Smooth muscle cell (in vitro differentiated cells): ENCODE data around the gene LOXL1. TPM values are rescaled to one million over a fixed set of nuclear protein-coding genes. Genes with fewer than 3 reads are reported as not detected.

ENCODE experiments used
- DNase-seq: peaks from one replicate; lab custom pipeline; 2025; ENCODE audit not compliant: unreplicated experiment; lab: John Stamatoyannopoulos, UW
- H2AFZ ChIP-seq: fragments of 200-600 bp; sonication (generic); 2 replicates; pipeline ENCODE4 v1.6.0; 2016; ENCODE audit warnings: antibody characterized with exemption, low read depth, mild to moderate bottlenecking
- H3F3A ChIP-seq: fragments of 200-600 bp; sonication (generic); 2 replicates; pipeline ENCODE4 v1.6.0; 2017; ENCODE audit warnings: antibody characterized with exemption, low read depth
- H3K27ac ChIP-seq: fragments of 200-600 bp; sonication (generic); 2 replicates; pipeline ENCODE4 v1.5.1; 2016; ENCODE audit warnings: low read depth, mild to moderate bottlenecking
- H3K27me3 ChIP-seq: fragments of 200-600 bp; sonication (generic); 2 replicates; pipeline ENCODE4 v1.6.1; 2016; ENCODE audit warnings: low read depth, mild to moderate bottlenecking
- H3K36me3 ChIP-seq: fragments of 200-600 bp; sonication (generic); 2 replicates; pipeline ENCODE4 v1.5.1; 2016; ENCODE audit warnings: low read depth
- H3K4me1 ChIP-seq: fragments of 200-600 bp; sonication (generic); 2 replicates; pipeline ENCODE4 v1.5.1; 2016; ENCODE audit warnings: low read depth
- H3K4me2 ChIP-seq: fragments of 200-600 bp; sonication (generic); 2 replicates; pipeline ENCODE4 v1.6.0; 2016; ENCODE audit warnings: mild to moderate bottlenecking
- H3K4me3 ChIP-seq: fragments of 200-600 bp; sonication (generic); 2 replicates; pipeline ENCODE4 v1.5.1; 2016; ENCODE audit warnings: mild to moderate bottlenecking
- H3K79me2 ChIP-seq: fragments of 200-600 bp; sonication (generic); 2 replicates; pipeline ENCODE4 v1.6.0; 2016; ENCODE audit warnings: low read depth, mild to moderate bottlenecking
- H3K9ac ChIP-seq: fragments of 200-600 bp; sonication (generic); 2 replicates; pipeline ENCODE4 v1.6.0; 2016; ENCODE audit warnings: low read depth
- H3K9me3 ChIP-seq: fragments of 200-600 bp; sonication (generic); replicated peaks from 2 replicates; pipeline ENCODE4 v1.5.1; 2016; ENCODE audit warnings: low read depth
- H4K20me1 ChIP-seq: fragments of 200-600 bp; sonication (generic); 2 replicates; pipeline ENCODE4 v1.6.0; 2016; ENCODE audit warnings: low read depth
- CTCF ChIP-seq: fragments of 200-600 bp; sonication (generic); IDR thresholded peaks from 2 replicates; pipeline ENCODE4 v1.5.1; 2017; ENCODE audit warnings: borderline replicate concordance, mild to moderate bottlenecking, antibody characterized with exemption; ENCODE audit not compliant: insufficient read depth, poor library complexity, severe bottlenecking
- WGBS: methylation state at CpG from one replicate; pipeline ENCODE4 v1.1.7; 2016; ENCODE audit warnings: low lambda C conversion rate; 5-methylcytosine and 5-hydroxymethylcytosine counted together
- polyA plus RNA-seq: library from polyadenylated mRNA; unstranded; fragments of >200 nt; fragmentation: Nextera tagmentation; extraction: Ambion mirVana; gene quantifications from 2 replicates; pipeline ENCODE4 v1.2.1, GENCODE V29; 2016
- total RNA-seq: library from RNA; depleted of rRNA; stranded (reverse); fragments of >200 nt; gene quantifications from 2 replicates; pipeline ENCODE4 v1.2.3, GENCODE V29; 2014

The LOXL1 gene
- total and polyA plus RNA-seq, 2 experiments from 2014 or later: 252 to 899 TPM

DNA sequence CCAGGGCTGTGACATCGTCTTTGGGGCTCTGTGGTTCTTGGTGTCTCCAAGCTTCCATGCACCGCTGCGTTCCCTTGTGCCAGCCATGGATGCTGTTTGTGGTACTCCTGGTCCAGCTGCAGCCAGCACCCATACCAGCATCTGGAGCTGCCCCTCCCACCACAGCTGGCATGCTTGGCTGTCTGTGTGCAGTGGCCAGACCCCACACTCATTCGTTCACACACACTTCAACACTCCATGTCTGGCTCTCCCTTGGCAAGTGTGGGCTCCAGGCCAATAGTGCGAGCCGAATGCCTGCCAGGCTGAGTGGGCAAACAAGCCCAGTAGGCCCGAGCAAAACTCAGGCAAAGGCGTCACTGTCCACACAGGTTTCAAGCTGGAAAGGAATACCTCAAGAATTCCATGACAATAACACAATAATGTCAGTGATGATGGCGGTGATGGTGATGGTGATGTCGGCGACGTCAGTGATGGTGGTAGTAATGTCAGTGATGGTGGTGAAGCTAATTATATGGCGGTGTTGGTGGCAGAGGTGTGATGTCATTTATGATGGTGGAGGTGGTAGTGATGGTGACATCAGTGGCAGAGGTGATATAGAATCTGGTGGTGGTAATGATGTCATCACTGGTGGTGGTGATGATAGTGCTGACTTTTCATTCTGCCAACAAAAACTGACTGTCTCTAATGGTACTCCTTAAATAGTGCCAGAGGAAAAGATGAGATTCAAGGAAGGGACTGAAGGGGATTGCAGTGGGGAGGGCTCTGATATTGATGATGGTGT lies 33.6 kb upstream of the LOXL1 start:
- Histone ChIP-seq H3K36me3 (no peaks in the 10 kb centered on the region), H4K20me1 (no peaks in the 10 kb centered on the region), H3K79me2 (no peaks in the 10 kb centered on the region), H3K27ac (no peak overlapping the region), H3K4me1 (no peaks in the 10 kb centered on the region), H3K9ac (no peak overlapping the region), H3K9me3 (no peaks in the 10 kb centered on the region), H3F3A (no peaks in the 10 kb centered on the region), H3K27me3 (peaks cover 13% of the 10 kb centered on the region), H3K4me2 (no peak overlapping the region), H3K4me3 (no peak overlapping the region), H2AFZ (no peak overlapping the region)
- 84% methylated on average over 13 of the region's 13 CpGs for WGBS
- no peak for DNase-seq
- no peak for TF ChIP-seq CTCF

GRCh38 chr15:73894133-73894814 lies 32.0 kb upstream of the LOXL1 start:
- Histone ChIP-seq H3K4me3 (no peak overlapping the region), H3K27ac (no peak overlapping the region), H3K9ac (no peak overlapping the region), H3K79me2 (no peaks in the 10 kb centered on the region), H3F3A (no peaks in the 10 kb centered on the region), H3K27me3 (peaks cover 5% of the 10 kb centered on the region), H3K9me3 (no peaks in the 10 kb centered on the region), H3K4me1 (no peaks in the 10 kb centered on the region), H4K20me1 (no peaks in the 10 kb centered on the region), H3K36me3 (no peaks in the 10 kb centered on the region), H3K4me2 (no peak overlapping the region), H2AFZ (no peak overlapping the region)
- no peak for TF ChIP-seq CTCF
- no peak for DNase-seq
- 92% methylated on average over 12 of the region's 12 CpGs for WGBS

DNA sequence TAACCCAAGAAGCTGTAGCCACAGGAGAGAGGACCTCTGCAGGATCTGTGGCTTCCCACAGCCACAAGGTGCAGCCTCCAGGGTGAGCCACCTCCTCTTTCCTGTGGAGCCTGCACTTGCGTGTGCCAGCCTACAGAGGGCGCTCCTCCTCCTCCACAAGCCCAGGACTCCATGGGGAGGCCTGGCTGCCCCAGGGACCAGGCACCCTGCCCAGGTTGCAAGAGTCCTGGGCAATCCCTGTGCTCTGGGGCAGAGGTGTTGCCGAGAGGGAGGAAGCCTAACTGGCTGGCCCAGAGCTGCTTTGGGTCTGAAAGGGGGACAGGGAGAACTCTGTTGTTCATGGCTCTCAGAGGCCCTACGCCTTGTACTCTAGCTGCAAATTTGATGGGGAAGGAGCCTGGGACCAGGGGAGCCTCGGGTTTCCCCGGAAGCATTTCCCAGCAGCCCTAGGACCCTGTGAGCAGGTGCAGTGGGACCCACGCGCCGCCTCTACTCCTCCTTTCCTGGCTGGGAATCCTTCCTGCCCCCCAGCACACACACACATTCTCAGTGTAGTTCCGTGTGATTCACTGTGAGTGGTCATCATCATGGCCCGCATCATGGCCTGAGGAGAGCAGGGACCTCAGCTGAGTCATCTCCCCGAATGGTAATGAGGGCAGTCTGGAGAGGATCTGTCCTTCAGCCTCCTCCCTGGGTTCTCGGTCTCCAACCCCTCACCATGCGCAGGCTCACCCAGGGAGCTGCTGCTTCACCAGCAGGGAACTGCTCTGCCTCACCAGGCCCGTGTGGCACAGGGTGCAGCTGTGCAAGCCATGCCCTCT lies 28.6 kb upstream of the LOXL1 start:
- Histone ChIP-seq H3K27ac (peak overlapping the region; percentile 82), H3K9ac (peak overlapping the region; percentile 37), H4K20me1 (no peaks in the 10 kb centered on the region), H3F3A (no peaks in the 10 kb centered on the region), H3K36me3 (no peaks in the 10 kb centered on the region), H2AFZ (no peak overlapping the region), H3K4me3 (no peak overlapping the region), H3K79me2 (no peaks in the 10 kb centered on the region), H3K4me1 (no peaks in the 10 kb centered on the region), H3K27me3 (no peaks in the 10 kb centered on the region), H3K9me3 (no peaks in the 10 kb centered on the region), H3K4me2 (peak overlapping the region; percentile 28)
- WGBS: 47% methylated on average over 15 of the region's 15 CpGs
- peak; percentile 99 for TF ChIP-seq CTCF
- peak; percentile 13 for DNase-seq
